Neural crest cell (in vitro differentiated cells): ENCODE data around the gene TSPEAR. TPM values are rescaled to one million over a fixed set of nuclear protein-coding genes. Genes with fewer than 3 reads are reported as not detected.

Source experiments
- DNase-seq: peaks from one replicate; pipeline ENCODE4 v3.0.0; 2021; ENCODE audit warnings: low read depth, mixed read lengths, low spot score
- H3K27ac Mint-ChIP-seq: one replicate; pipeline ENCODE4 v1.8.0; 2021; ENCODE audit warnings: mild to moderate bottlenecking, mixed read lengths; ENCODE audit not compliant: unreplicated experiment
- H3K27me3 Mint-ChIP-seq: 2 replicates; pipeline ENCODE4 v1.8.0; 2021; ENCODE audit warnings: low read depth, mild to moderate bottlenecking, mixed read lengths
- H3K36me3 Mint-ChIP-seq: 2 replicates; pipeline ENCODE4 v1.8.0; 2021; ENCODE audit warnings: low read depth, mild to moderate bottlenecking, mixed read lengths
- H3K4me1 Mint-ChIP-seq: 2 replicates; pipeline ENCODE4 v1.8.0; 2021; ENCODE audit warnings: mixed read lengths
- H3K4me3 Mint-ChIP-seq: one replicate; pipeline ENCODE4 v1.8.0; 2021; ENCODE audit warnings: mild to moderate bottlenecking, mixed read lengths
- H3K9me3 Mint-ChIP-seq: 2 replicates; pipeline ENCODE4 v1.8.0; 2021; ENCODE audit warnings: mixed read lengths
- total RNA-seq: library from RNA; stranded (reverse); gene quantifications from 2 replicates; pipeline ENCODE4 v1.2.1, GENCODE V29; 2021
- TF ChIP-seq, protein P1 (sequence below): fragments of 200-600 bp; sonication (generic); conservative IDR thresholded peaks from 2 replicates; pipeline ENCODE4 v1.5.0; 2021; ENCODE audit warnings: antibody characterized with exemption, mild to moderate bottlenecking

TSPEAR gene
- total RNA-seq, 1 donor from 2014 or later = not detected

DNA sequence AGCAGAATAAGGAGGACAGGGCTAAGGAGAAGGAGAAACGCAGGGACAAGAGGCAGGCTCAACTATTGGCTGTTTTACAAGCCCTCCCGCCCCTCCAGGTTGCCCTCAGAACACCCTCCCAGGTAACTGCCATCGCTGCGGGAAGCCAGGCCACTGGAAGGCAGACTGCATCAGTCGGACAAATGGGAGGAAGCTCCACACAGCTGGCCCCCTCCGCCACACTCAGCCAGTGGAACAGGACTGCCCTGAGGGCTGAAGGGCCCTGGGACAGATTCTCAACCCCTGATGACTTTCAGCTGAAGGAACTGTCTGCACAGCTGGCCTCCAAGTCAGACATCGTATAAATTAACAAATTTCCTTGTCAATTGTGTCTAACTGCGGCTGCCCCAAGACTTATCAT, 234.2 kb downstream of the TSPEAR start:
- DNase-seq = no peak
- TF ChIP-seq, protein P1, sequence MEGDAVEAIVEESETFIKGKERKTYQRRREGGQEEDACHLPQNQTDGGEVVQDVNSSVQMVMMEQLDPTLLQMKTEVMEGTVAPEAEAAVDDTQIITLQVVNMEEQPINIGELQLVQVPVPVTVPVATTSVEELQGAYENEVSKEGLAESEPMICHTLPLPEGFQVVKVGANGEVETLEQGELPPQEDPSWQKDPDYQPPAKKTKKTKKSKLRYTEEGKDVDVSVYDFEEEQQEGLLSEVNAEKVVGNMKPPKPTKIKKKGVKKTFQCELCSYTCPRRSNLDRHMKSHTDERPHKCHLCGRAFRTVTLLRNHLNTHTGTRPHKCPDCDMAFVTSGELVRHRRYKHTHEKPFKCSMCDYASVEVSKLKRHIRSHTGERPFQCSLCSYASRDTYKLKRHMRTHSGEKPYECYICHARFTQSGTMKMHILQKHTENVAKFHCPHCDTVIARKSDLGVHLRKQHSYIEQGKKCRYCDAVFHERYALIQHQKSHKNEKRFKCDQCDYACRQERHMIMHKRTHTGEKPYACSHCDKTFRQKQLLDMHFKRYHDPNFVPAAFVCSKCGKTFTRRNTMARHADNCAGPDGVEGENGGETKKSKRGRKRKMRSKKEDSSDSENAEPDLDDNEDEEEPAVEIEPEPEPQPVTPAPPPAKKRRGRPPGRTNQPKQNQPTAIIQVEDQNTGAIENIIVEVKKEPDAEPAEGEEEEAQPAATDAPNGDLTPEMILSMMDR = no peak
- no peak overlapping the region for H3K27ac Mint-ChIP-seq
- no peaks in the 10 kb centered on the region for H3K36me3 Mint-ChIP-seq
- no peaks in the 10 kb centered on the region for H3K27me3 Mint-ChIP-seq
- H3K9me3 Mint-ChIP-seq = peaks cover 1% of the 10 kb centered on the region
- H3K4me3 Mint-ChIP-seq = no peak overlapping the region
- H3K4me1 Mint-ChIP-seq = no peaks in the 10 kb centered on the region

- TF ChIP-seq, protein P1 = no peak
- Mint-ChIP-seq H3K4me1 (no peaks in the 10 kb centered on the region), H3K36me3 (no peaks in the 10 kb centered on the region), H3K4me3 (no peak overlapping the region), H3K27me3 (no peaks in the 10 kb centered on the region), H3K9me3 (peaks cover 2% of the 10 kb centered on the region), H3K27ac (no peak overlapping the region)
- no peak for DNase-seq
These were observed 236.0 kb downstream of the TSPEAR start for GRCh38 chr21:44475266-44475845.

DNA sequence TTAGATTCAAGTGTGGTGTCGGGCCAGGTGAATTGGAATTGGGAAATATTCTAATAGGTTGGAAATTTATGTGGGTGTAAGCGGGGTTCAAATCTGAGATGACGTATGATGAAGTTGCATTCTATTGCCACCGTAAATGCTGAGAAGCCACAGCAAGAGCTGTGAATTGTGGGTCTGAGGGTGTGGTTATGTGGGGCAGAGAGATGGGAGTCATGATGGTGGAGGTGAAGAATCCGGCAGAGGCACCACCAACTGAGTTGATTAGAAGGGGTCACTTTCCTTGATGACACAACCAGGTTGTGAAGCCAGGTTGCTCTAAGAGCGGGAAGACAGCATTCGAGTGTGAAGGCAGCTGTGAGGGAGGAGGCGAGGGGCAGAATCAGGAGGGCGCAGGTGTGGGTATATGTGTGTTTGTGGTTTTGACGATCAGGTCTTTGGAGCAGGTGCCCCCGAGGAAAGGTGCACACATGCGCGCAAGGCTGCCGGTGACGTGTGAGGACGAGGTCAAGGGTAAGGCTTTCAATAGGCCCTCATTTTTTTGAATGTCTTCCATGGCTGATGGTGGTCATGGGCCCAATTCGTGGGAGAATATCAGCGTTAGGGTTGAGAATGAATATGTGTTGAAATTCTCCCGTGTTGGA, 237.3 kb downstream of the TSPEAR start:
- no peaks in the 10 kb centered on the region for H3K4me1 Mint-ChIP-seq
- H3K36me3 Mint-ChIP-seq = no peaks in the 10 kb centered on the region
- TF ChIP-seq, protein P1 = no peak
- no peak overlapping the region for H3K27ac Mint-ChIP-seq
- DNase-seq = no peak
- no peak overlapping the region for H3K4me3 Mint-ChIP-seq
- H3K9me3 Mint-ChIP-seq = peaks cover 2% of the 10 kb centered on the region
- no peaks in the 10 kb centered on the region for H3K27me3 Mint-ChIP-seq

GRCh38 chr21:44471996-44472395, 239.4 kb downstream of the TSPEAR start:
- Mint-ChIP-seq H3K27me3 (no peaks in the 10 kb centered on the region), H3K36me3 (no peaks in the 10 kb centered on the region), H3K4me3 (no peak overlapping the region), H3K4me1 (no peaks in the 10 kb centered on the region), H3K9me3 (peaks cover 2% of the 10 kb centered on the region), H3K27ac (no peak overlapping the region)
- DNase-seq = no peak
- TF ChIP-seq, protein P1 = no peak

DNA sequence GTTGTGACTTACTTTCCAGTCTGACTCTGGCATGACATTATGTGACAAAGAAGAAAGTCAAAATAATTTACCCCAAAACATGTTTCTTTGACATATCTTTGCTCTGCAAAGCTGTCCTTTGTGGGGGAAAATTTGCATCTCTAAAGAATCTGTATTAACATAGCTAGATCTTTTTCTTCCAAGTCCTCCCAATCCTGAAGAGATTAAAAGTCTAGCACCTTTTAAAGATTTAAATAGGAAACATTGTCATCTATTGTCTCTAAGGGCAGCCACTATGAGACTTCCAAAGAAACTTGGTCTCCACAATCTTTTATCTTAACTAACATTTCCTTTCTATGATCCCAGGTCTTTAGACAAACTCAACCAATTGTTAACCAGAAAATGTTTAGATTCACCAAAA, 240.0 kb downstream of the TSPEAR start:
- Mint-ChIP-seq H3K36me3 (no peaks in the 10 kb centered on the region), H3K4me3 (no peak overlapping the region), H3K27me3 (no peaks in the 10 kb centered on the region), H3K27ac (no peak overlapping the region), H3K4me1 (no peaks in the 10 kb centered on the region), H3K9me3 (peaks cover 2% of the 10 kb centered on the region)
- TF ChIP-seq, protein P1 = no peak
- DNase-seq = no peak
